ENCODE measurements around the gene C22orf39. TPM values are rescaled to one million over a fixed set of nuclear protein-coding genes. Genes with fewer than 3 reads are reported as not detected.

The C22orf39 gene
- 48.7 TPM for total RNA-seq
- long read RNA-seq, transcript C22orf39-202 (3 exons, 3,350 nt), result major isoform, 97 of 146 reads
- long read RNA-seq, transcript C22orf39-203 (3 exons, 1,005 nt), result minor isoform, 15 of 146 reads
- long read RNA-seq, partial matches to known transcripts, result 11 of 146 reads
- long read RNA-seq, other reads (novel, unspliced or antisense), result 23 of 146 reads

- intact Hi-C loops (cut with DNase I), result loop anchor here (2.0 to 5.0 kb wide), 3 partner anchors 15 to 270 kb away; partner anchors contain the start of genes CLTCL1, MRPL40 and SLC25A1
These were observed at the start of gene C22orf39 for GRCh38 chr22:19447330-19448075. Gene C22orf39, minus strand, starts transcription at chr22:19447711. Its CDS starts 23 bp downstream, at chr22:19447688.

GRCh38 chr22:19497245-19497644, 49.7 kb upstream of the C22orf39 start:
- DNase-seq (ENCODE audit: low spot score), result no peak
- intact Hi-C loops (cut with DNase I), result loop anchor here (5.0 kb wide), 1 partner anchor 135 kb away; no protein-coding TSS in a partner anchor

More at GRCh38 chr22:19447330-19448075, at the start of gene C22orf39:
- DNase-seq (ENCODE audit: low spot score), result peak; percentile 95

GRCh38 chr22:19496324-19496630, 48.8 kb upstream of the C22orf39 start:
- intact Hi-C loops (cut with DNase I), result loop anchor here (5.0 kb wide), 1 partner anchor 136 kb away; no protein-coding TSS in a partner anchor
- no peak for DNase-seq (ENCODE audit: low spot score)

GRCh38 chr22:19495562-19496323, 48.2 kb upstream of the C22orf39 start:
- no peak for DNase-seq (ENCODE audit: low spot score)
- intact Hi-C loops (cut with DNase I), result loop anchor here (5.0 kb wide), 1 partner anchor 137 kb away; no protein-coding TSS in a partner anchor

GRCh38 chr22:19494676-19495173, 47.2 kb upstream of the C22orf39 start:
- intact Hi-C loops (cut with DNase I), result loop anchor here (5.0 kb wide), 1 partner anchor 138 kb away; no protein-coding TSS in a partner anchor
- no peak for DNase-seq (ENCODE audit: low spot score)

GRCh38 chr22:19494001-19494560, 46.6 kb upstream of the C22orf39 start:
- no peak for DNase-seq (ENCODE audit: low spot score)
- intact Hi-C loops (cut with DNase I), result no loop called here

GRCh38 chr22:19492504-19493174, 45.1 kb upstream of the C22orf39 start:
- intact Hi-C loops (cut with DNase I), result no loop called here

GRCh38 chr22:19490628-19491230, 43.2 kb upstream of the C22orf39 start:
- DNase-seq (ENCODE audit: low spot score), result no peak
- intact Hi-C loops (cut with DNase I), result no loop called here

More at GRCh38 chr22:19492504-19493174, 45.1 kb upstream of the C22orf39 start:
- DNase-seq (ENCODE audit: low spot score), result no peak

- DNase-seq (ENCODE audit: low spot score), result no peak
- intact Hi-C loops (cut with DNase I), result no loop called here
These were observed 41.7 kb upstream of the C22orf39 start for GRCh38 chr22:19488884-19489843.

GRCh38 chr22:19488285-19488684, 40.8 kb upstream of the C22orf39 start:
- no peak for DNase-seq (ENCODE audit: low spot score)
- intact Hi-C loops (cut with DNase I), result no loop called here

- DNase-seq (ENCODE audit: low spot score), result no peak
- intact Hi-C loops (cut with DNase I), result no loop called here
These were observed 36.2 kb upstream of the C22orf39 start for GRCh38 chr22:19483481-19484244.

- DNase-seq (ENCODE audit: low spot score), result no peak
- intact Hi-C loops (cut with DNase I), result no loop called here
These were observed 34.8 kb upstream of the C22orf39 start for GRCh38 chr22:19482297-19482696.

- DNase-seq (ENCODE audit: low spot score), result no peak
- intact Hi-C loops (cut with DNase I), result no loop called here
These were observed 33.3 kb upstream of the C22orf39 start for GRCh38 chr22:19480789-19481188.

- intact Hi-C loops (cut with DNase I), result no loop called here
- DNase-seq (ENCODE audit: low spot score), result no peak
These were observed 32.7 kb upstream of the C22orf39 start for GRCh38 chr22:19480173-19480568.

GRCh38 chr22:19479355-19480172, 32.1 kb upstream of the C22orf39 start, which contains the start of gene CDC45:
Gene CDC45, plus strand, starts transcription at chr22:19479920. Its CDS starts 49 bp downstream, at chr22:19479969.
- DNase-seq (ENCODE audit: low spot score), result peak; percentile 98

GRCh38 chr22:19478901-19479354, 31.4 kb upstream of the C22orf39 start, which contains the start of gene UFD1:
Gene UFD1, minus strand, starts transcription at chr22:19479193. Its CDS starts 108 bp downstream, at chr22:19479085.
- peak; percentile 92 for DNase-seq (ENCODE audit: low spot score)
- intact Hi-C loops (cut with DNase I), result loop anchor here (1.0 to 10.0 kb wide), 3 partner anchors 46 to 335 kb away; partner anchors contain the start of genes ESS2 and MRPL40

More at GRCh38 chr22:19479355-19480172, 32.1 kb upstream of the C22orf39 start, which contains the start of gene CDC45:
- intact Hi-C loops (cut with DNase I), result loop anchor here (1.0 to 10.0 kb wide), 3 partner anchors 47 to 335 kb away; partner anchors contain the start of genes ESS2 and MRPL40

Measured in cardiac septum (tissue), 1 donor.